ENCODE measurements around the gene TICAM2.

- TF ChIP-seq YY1 (IDR thresholded peaks at IDR 0.05; ENCODE audit: low read depth, low read length) (no peak), BRCA1 (IDR thresholded peaks at IDR 0.05; ENCODE audit: low read depth, low read length) (no peak), BCLAF1 (IDR thresholded peaks at IDR 0.05) (no peak), CREM (IDR thresholded peaks at IDR 0.05; ENCODE audit: low read depth) (0 out of 2 replicates have a peak, but pooled peaks have one; percentile 23), CEBPB (IDR thresholded peaks at IDR 0.05; ENCODE audit: borderline replicate concordance in 1 of 2, low read depth in 2 of 2, low read length in 2 of 2) (no peak), SMAD1 (IDR thresholded peaks at IDR 0.05; ENCODE audit: low read depth, partially characterized antibody) (no peak), CTCF (IDR thresholded peaks at IDR 0.05 in 2 of 3, conservative IDR thresholded peaks at IDR 0.05 in 1 of 3; ENCODE audit: control insufficient read depth in 2 of 3, extremely low read depth in 1 of 3, insufficient read depth in 1 of 3, low read depth in 3 of 3, low read length in 3 of 3) (no peak), SMC3 (IDR thresholded peaks at IDR 0.05; ENCODE audit: borderline replicate concordance, low read length) (no peak), HDAC2 (IDR thresholded peaks at IDR 0.05) (no peak), FOXM1 (IDR thresholded peaks at IDR 0.05; ENCODE audit: low read depth, low read length) (0 out of 2 replicates have a peak, but pooled peaks have one; percentile 21), FOS (IDR thresholded peaks at IDR 0.05; ENCODE audit: borderline replicate concordance, extremely low read depth, insufficient read length) (no peak), GATAD2B (conservative IDR thresholded peaks at IDR 0.05; ENCODE audit: low read depth) (no peak), RAD21 (IDR thresholded peaks at IDR 0.05; ENCODE audit: insufficient read depth, low read depth, low read length) (no peak)
- TF ChIP-seq, protein P1, sequence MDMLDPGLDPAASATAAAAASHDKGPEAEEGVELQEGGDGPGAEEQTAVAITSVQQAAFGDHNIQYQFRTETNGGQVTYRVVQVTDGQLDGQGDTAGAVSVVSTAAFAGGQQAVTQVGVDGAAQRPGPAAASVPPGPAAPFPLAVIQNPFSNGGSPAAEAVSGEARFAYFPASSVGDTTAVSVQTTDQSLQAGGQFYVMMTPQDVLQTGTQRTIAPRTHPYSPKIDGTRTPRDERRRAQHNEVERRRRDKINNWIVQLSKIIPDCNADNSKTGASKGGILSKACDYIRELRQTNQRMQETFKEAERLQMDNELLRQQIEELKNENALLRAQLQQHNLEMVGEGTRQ (IDR thresholded peaks at IDR 0.05; ENCODE audit: borderline replicate concordance, low read depth, low read length), result no peak
Observed at GRCh38 chr5:115599502-115599901, 2.8 kb downstream of the TICAM2 start.

All from GM12878 (cell line).